Measurements from ENCODE around the gene GPR146.

- TF ChIP-seq CTCF (IDR thresholded peaks at IDR 0.05; ENCODE audit: poor library complexity) = no peak
- TF ChIP-seq EZH2phosphoT487 (IDR thresholded peaks at IDR 0.05; ENCODE audit: low read depth, severe bottlenecking, unreplicated experiment) = no peak
- TF ChIP-seq EZH2 (IDR thresholded peaks at IDR 0.05; ENCODE audit: borderline replicate concordance) = no peak
These were observed 26.0 kb upstream of the GPR146 start for GRCh38 chr7:1018334-1018695.
